H9 (cell line): ENCODE results near the gene CCDC187. TPM values are rescaled to one million over a fixed set of nuclear protein-coding genes. Genes with fewer than 3 reads are reported as not detected.

Source experiments
- DNase-seq: peaks from one replicate; pipeline ENCODE4 v3.0.0-alpha.2; 2017
- H2AFZ ChIP-seq: one replicate; pipeline ENCODE4 v1.6.1; 2013; ENCODE audit warnings: mild to moderate bottlenecking, low read length, control low read depth, moderate library complexity
- H2AK5ac ChIP-seq: 2 replicates; pipeline ENCODE4 v1.6.1; 2013; ENCODE audit warnings: low read length, control low read depth, mixed read lengths; ENCODE audit not compliant: insufficient read length
- H2BK120ac ChIP-seq: one replicate; pipeline ENCODE4 v1.6.1; 2013; ENCODE audit warnings: low read depth, mild to moderate bottlenecking, low read length, control low read depth, inconsistent platforms; ENCODE audit not compliant: poor library complexity, severe bottlenecking
- H2BK12ac ChIP-seq: 2 replicates; pipeline ENCODE4 v1.6.1; 2013; ENCODE audit warnings: low read length, control low read depth, mixed read lengths, low read depth; ENCODE audit not compliant: insufficient read length
- H2BK15ac ChIP-seq: 2 replicates; pipeline ENCODE4 v1.6.1; 2013; ENCODE audit warnings: low read depth, low read length, control low read depth
- H2BK20ac ChIP-seq: one replicate; pipeline ENCODE4 v1.6.1; 2013; ENCODE audit warnings: low read depth, mild to moderate bottlenecking, low read length, control low read depth, inconsistent platforms; ENCODE audit not compliant: poor library complexity, severe bottlenecking
- H2BK5ac ChIP-seq: 2 replicates; pipeline ENCODE4 v1.6.1; 2013; ENCODE audit warnings: low read length, control low read depth, mixed read lengths; ENCODE audit not compliant: insufficient read length
- H3K14ac ChIP-seq: 2 replicates; pipeline ENCODE4 v1.6.1; 2013; ENCODE audit warnings: low read length, control low read depth; ENCODE audit not compliant: insufficient read depth
- H3K18ac ChIP-seq: 2 replicates; pipeline ENCODE4 v1.6.1; 2013; ENCODE audit warnings: low read depth, mild to moderate bottlenecking, mixed read lengths, low read length, control low read depth; ENCODE audit not compliant: insufficient read length
- H3K23ac ChIP-seq: 2 replicates; pipeline ENCODE4 v1.6.1; 2013; ENCODE audit warnings: low read length, control low read depth, mixed read lengths, low read depth; ENCODE audit not compliant: insufficient read length
- H3K23me2 ChIP-seq: 2 replicates; pipeline ENCODE4 v1.6.1; 2013; ENCODE audit warnings: low read depth, mild to moderate bottlenecking, mixed read lengths, low read length, control low read depth; ENCODE audit not compliant: insufficient read length, poor library complexity, severe bottlenecking
- H3K27ac ChIP-seq: 2 replicates; pipeline ENCODE4 v1.5.1; 2013; ENCODE audit warnings: low read length, control low read depth, mixed read lengths, low read depth; ENCODE audit not compliant: insufficient read length
- H3K27me3 ChIP-seq: 2 replicates; pipeline ENCODE4 v1.6.1; 2013; ENCODE audit warnings: low read length, control low read depth, inconsistent platforms; ENCODE audit not compliant: insufficient read depth
- H3K4ac ChIP-seq: 2 replicates; pipeline ENCODE4 v1.6.1; 2013; ENCODE audit warnings: low read depth, mild to moderate bottlenecking, control low read depth, inconsistent platforms, low read length, moderate library complexity
- H3K4me1 ChIP-seq: 2 replicates; pipeline ENCODE4 v1.6.1; 2013; ENCODE audit warnings: low read length, control low read depth, inconsistent platforms; ENCODE audit not compliant: insufficient read depth
- H3K4me2 ChIP-seq: 2 replicates; pipeline ENCODE4 v1.6.1; 2013; ENCODE audit warnings: low read length, control low read depth, mixed read lengths; ENCODE audit not compliant: insufficient read length, insufficient read depth
- H3K56ac ChIP-seq: 2 replicates; pipeline ENCODE4 v1.6.1; 2013; ENCODE audit warnings: low read depth, mild to moderate bottlenecking, mixed read lengths, low read length, control low read depth; ENCODE audit not compliant: insufficient read length
- H3K79me1 ChIP-seq: 2 replicates; pipeline ENCODE4 v1.6.1; 2013; ENCODE audit warnings: low read depth, mild to moderate bottlenecking, moderate library complexity, low read length, control low read depth, inconsistent platforms; ENCODE audit not compliant: insufficient read depth, poor library complexity, severe bottlenecking
- H3K79me2 ChIP-seq: 2 replicates; pipeline ENCODE4 v1.6.1; 2013; ENCODE audit warnings: low read length, control low read depth, inconsistent platforms; ENCODE audit not compliant: insufficient read depth
- H3K9ac ChIP-seq: 2 replicates; pipeline ENCODE4 v1.6.1; 2013; ENCODE audit warnings: low read length, control low read depth, mixed read lengths; ENCODE audit not compliant: insufficient read length; ENCODE audit errors: extremely low read depth
- H3K9me3 ChIP-seq: one replicate; pipeline ENCODE4 v1.6.1; 2013; ENCODE audit warnings: low read depth, low read length, inconsistent platforms; ENCODE audit not compliant: control insufficient read depth
- H3T11ph ChIP-seq: one replicate; pipeline ENCODE4 v1.6.1; 2013; ENCODE audit warnings: mild to moderate bottlenecking, low read length, control low read depth, inconsistent platforms
- H4K20me1 ChIP-seq: one replicate; pipeline ENCODE4 v1.6.1; 2013; ENCODE audit not compliant: control insufficient read depth, insufficient read length, insufficient read depth
- H4K5ac ChIP-seq: 2 replicates; pipeline ENCODE4 v1.6.1; 2013; ENCODE audit warnings: low read depth, mild to moderate bottlenecking, mixed read lengths, low read length, control low read depth; ENCODE audit not compliant: insufficient read length
- H4K8ac ChIP-seq: replicated peaks from 2 replicates; pipeline ENCODE4 v1.6.1; 2013; ENCODE audit warnings: low read length, control low read depth, mixed read lengths, low read depth; ENCODE audit not compliant: insufficient read length
- H4K91ac ChIP-seq: 2 replicates; pipeline ENCODE4 v1.6.1; 2013; ENCODE audit warnings: low read depth, mild to moderate bottlenecking, moderate library complexity, mixed read lengths, low read length, control low read depth; ENCODE audit not compliant: insufficient read length
- H3K27ac Mint-ChIP-seq, 3 experiments: 2 replicates in 2 of 3; 3 replicates in 1 of 3; pipeline ENCODE4 v1.8.0; 2020 to 2021; ENCODE audit warnings: mixed read lengths in 3 of 3, mild to moderate bottlenecking in 1 of 3, moderate library complexity in 1 of 3
- H3K27me3 Mint-ChIP-seq: 2 replicates; pipeline ENCODE4 v1.8.0; 2021; ENCODE audit warnings: low read depth, mild to moderate bottlenecking, moderate library complexity, mixed read lengths
- H3K36me3 Mint-ChIP-seq, 3 experiments: 2 replicates in 2 of 3; 3 replicates in 1 of 3; pipeline ENCODE4 v1.8.0; 2020 to 2021; ENCODE audit warnings: low read depth in 3 of 3, mixed read lengths in 3 of 3; ENCODE audit not compliant: insufficient read depth in 1 of 3
- H3K4me1 Mint-ChIP-seq, 2 experiments: 2 replicates each; pipeline ENCODE4 v1.8.0; 2020; ENCODE audit warnings: mixed read lengths in 2 of 2
- H3K4me3 Mint-ChIP-seq, 2 experiments: 2 replicates in 1 of 2; 3 replicates in 1 of 2; pipeline ENCODE4 v1.8.0; 2020 to 2021; ENCODE audit warnings: mild to moderate bottlenecking in 2 of 2, mixed read lengths in 2 of 2, moderate library complexity in 1 of 2
- H3K9me3 Mint-ChIP-seq, 2 experiments: 2 replicates in 1 of 2; 3 replicates in 1 of 2; pipeline ENCODE4 v1.8.0; 2020; ENCODE audit warnings: mild to moderate bottlenecking in 2 of 2, mixed read lengths in 2 of 2, moderate library complexity in 1 of 2
- WGBS: extraction: QIAGEN DNeasy Blood & Tissue Kit; methylation state at CpG from one replicate; pipeline ENCODE4 v1.1.7; 2013; ENCODE audit warnings: missing lambda C conversion rate, low lambda C conversion rate, mixed read lengths; ENCODE audit not compliant: insufficient read length; ENCODE audit errors: extremely low coverage; 5-methylcytosine and 5-hydroxymethylcytosine counted together
- total RNA-seq: library from RNA; stranded (reverse); gene quantifications from 2 replicates; pipeline ENCODE4 v1.2.1, GENCODE V29; 2021
- TF ChIP-seq, protein P1 (sequence below): fragments of 200-600 bp; sonication (generic); conservative IDR thresholded peaks from 3 replicates; pipeline ENCODE4 v1.8.0; 2021; ENCODE audit warnings: antibody characterized with exemption, mild to moderate bottlenecking

Gene CCDC187
- total RNA-seq, 1 experiment from 2014 or later, result 0.07 TPM

DNA sequence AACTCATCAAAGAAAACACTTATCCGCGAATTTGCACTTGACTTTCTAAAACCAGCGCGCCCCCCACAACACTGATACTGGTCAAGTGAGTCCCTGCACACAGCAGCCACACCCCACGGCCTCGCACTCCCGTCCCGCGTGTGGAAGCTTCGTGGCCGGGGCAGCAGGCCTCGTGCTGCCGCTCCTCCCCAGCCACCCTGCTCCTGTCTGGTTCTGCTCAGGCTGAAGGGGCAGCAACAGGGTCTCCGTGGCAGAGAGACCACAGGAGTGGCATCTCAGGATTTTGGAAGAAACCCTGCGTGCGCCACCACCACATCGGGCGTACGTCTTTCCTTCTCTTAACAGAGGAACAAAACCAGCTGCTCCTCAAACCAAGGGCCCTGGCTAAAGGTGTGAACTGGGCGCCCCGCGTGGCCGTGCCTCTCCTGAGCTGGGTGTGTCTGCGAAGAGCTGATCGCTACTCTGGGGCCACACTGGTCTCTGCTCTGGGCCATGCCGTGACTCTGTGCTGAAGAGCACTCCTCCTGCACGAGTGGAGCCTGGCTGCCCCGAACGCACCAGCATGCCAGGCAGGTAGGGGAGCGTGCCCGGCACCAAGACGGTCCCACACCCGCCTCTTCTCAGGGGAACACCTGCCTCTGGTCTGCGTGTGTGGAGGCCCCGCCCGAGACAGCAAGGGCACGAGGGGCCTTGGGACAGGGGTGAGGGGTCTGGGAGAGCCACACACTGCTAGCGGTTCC lies 81.6 kb downstream of the CCDC187 start:
- Histone ChIP-seq H2BK15ac (no peak overlapping the region), H3K27ac (no peak overlapping the region), H3K9ac (no peak overlapping the region), H4K91ac (no peak overlapping the region), H4K20me1 (no peaks in the 10 kb centered on the region), H2BK20ac (no peak overlapping the region), H2AFZ (no peak overlapping the region), H3K23ac (no peak overlapping the region), H3K18ac (no peak overlapping the region), H3K4ac (no peak overlapping the region), H3K79me1 (no peaks in the 10 kb centered on the region), H2BK12ac (no peak overlapping the region), H4K8ac (no peak overlapping the region), H3K4me2 (no peak overlapping the region), H3K14ac (no peak overlapping the region; the same call in 1 of the 2 replicates), H3K23me2 (no peaks in the 10 kb centered on the region), H3K4me1 (no peaks in the 10 kb centered on the region), H2AK5ac (no peak overlapping the region), H3T11ph (no peak overlapping the region), H2BK120ac (no peak overlapping the region), H3K27me3 (no peaks in the 10 kb centered on the region), H4K5ac (no peak overlapping the region), H3K56ac (no peak overlapping the region), H3K9me3 (no peaks in the 10 kb centered on the region), H2BK5ac (no peak overlapping the region), H3K79me2 (no peaks in the 10 kb centered on the region)
- Mint-ChIP-seq H3K27ac (peak overlapping the region in 2 of 3 experiments; percentile 13 to 60; a peak in 3 of 7 replicates), H3K27me3 (no peaks in the 10 kb centered on the region), H3K4me1 (peaks cover 0 to 5% of the 10 kb centered on the region in 2 experiments; a peak in 2 of 4 replicates), H3K9me3 (no peaks in the 10 kb centered on the region), H3K4me3 (no peak overlapping the region), H3K36me3 (peaks cover 16 to 45% (median 19%) of the 10 kb centered on the region in 3 experiments)
- no CpG with 5 or more reads among the region's 38 CpGs for WGBS
- DNase-seq, result no peak
- TF ChIP-seq, protein P1, sequence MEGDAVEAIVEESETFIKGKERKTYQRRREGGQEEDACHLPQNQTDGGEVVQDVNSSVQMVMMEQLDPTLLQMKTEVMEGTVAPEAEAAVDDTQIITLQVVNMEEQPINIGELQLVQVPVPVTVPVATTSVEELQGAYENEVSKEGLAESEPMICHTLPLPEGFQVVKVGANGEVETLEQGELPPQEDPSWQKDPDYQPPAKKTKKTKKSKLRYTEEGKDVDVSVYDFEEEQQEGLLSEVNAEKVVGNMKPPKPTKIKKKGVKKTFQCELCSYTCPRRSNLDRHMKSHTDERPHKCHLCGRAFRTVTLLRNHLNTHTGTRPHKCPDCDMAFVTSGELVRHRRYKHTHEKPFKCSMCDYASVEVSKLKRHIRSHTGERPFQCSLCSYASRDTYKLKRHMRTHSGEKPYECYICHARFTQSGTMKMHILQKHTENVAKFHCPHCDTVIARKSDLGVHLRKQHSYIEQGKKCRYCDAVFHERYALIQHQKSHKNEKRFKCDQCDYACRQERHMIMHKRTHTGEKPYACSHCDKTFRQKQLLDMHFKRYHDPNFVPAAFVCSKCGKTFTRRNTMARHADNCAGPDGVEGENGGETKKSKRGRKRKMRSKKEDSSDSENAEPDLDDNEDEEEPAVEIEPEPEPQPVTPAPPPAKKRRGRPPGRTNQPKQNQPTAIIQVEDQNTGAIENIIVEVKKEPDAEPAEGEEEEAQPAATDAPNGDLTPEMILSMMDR, result no peak
